ENCODE data around the gene NEDD4L.

DNA sequence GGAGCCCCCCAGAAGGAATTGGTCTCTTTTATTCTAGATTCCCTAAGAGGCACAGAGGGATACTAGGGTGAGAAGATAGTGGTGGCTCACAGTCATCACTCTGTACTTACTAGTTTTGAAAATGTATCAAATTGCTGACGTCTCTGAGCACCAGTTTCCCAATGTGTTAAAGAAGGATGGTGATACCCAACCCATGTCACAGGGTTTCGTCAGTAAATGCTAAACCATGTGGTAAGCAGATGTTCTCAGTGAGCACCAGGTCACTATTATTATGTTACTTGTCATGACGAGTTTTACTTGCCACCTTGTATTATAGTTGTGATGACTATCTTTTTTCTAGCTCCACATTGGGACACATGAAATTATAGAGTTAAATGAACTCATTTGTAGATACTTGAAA lies 54.7 kb downstream of the NEDD4L start:
- TF ChIP-seq ZNF274 (IDR thresholded peaks at IDR 0.05; ENCODE audit: low read depth, low read length) (no peak), YY1 (IDR thresholded peaks at IDR 0.05; ENCODE audit: insufficient read depth, insufficient read length) (no peak), SUZ12 (IDR thresholded peaks at IDR 0.05; ENCODE audit: extremely low read depth, insufficient read depth, insufficient read length) (no peak)

Measured in NT2/D1 (cell line).